Pancreas (tissue), 10 donors: Measurements from ENCODE around the gene TRIM34. TPM values are rescaled to one million over a fixed set of nuclear protein-coding genes. Genes with fewer than 3 reads are reported as not detected.

Experiments used
- ATAC-seq, 4 donors: fragments of 200-7000 bp; cut with Tn5 transposase; one replicate each; pipeline versions ENCODE4 v1.8.0 to v1.9.1; 2020; ENCODE audit warnings: mild to moderate bottlenecking in 4 of 4, moderate library complexity in 4 of 4
- DNase-seq, 6 donors: peaks; one replicate each; pipeline ENCODE4 v3.0.0-alpha.2; 2020
- FAIRE-seq: peaks from 2 replicates; lab custom pipeline; 2012; peaks lifted over from hg19 to GRCh38; lab: Jason Lieb, UNC
- H3K27ac ChIP-seq, 4 donors: fragments of 200-600 bp; sonication (generic); 1 replicate in 3 of 4; 2 replicates in 1 of 4; pipeline versions ENCODE4 v1.5.0 to v1.8.0; 2020
- H3K27me3 ChIP-seq, 4 donors: fragments of 200-600 bp; one replicate each; pipeline ENCODE4 v1.8.0; 2021
- H3K36me3 ChIP-seq, 3 donors: fragments of 200-600 bp; sonication (generic) in 1 of 3; one replicate each; pipeline versions ENCODE4 v1.5.0 to v1.8.0; 2020 to 2021
- H3K4me1 ChIP-seq, 3 donors: fragments of 200-600 bp; one replicate each; pipeline ENCODE4 v1.8.0; 2021
- H3K4me3 ChIP-seq, 4 donors: fragments of 200-600 bp; sonication (generic) in 2 of 4; one replicate each; pipeline versions ENCODE4 v1.5.0 to v1.8.0; 2020 to 2021
- H3K9me3 ChIP-seq, 4 donors: fragments of 200-600 bp; one replicate each; pipeline ENCODE4 v1.8.0; 2021
- WGBS, 2 donors: extraction: QIAGEN DNeasy Blood & Tissue Kit; methylation state at CpG; one replicate each; pipeline ENCODE4 v1.1.7; 2013; 5-methylcytosine and 5-hydroxymethylcytosine counted together
- intact Hi-C, 3 donors: fragments of 100-400 bp; cut with DNase I; formaldehyde crosslinking; loops; one replicate each; pipeline versions ENCODE4 v1.11.1 to v1.14.2; 2022
- polyA plus RNA-seq, 2 donors: library from polyadenylated mRNA; stranded (reverse); fragments of 200-250 nt; gene quantifications; one replicate each; pipeline ENCODE4 v1.2.3, GENCODE V29; 2013
- total RNA-seq, 6 donors: library from RNA; stranded (reverse); fragmentation: NEBNext Ultra II Directional in 4 of 6; extraction: Animal tissue kit (Norgen Biotek cat#: 25700) in 4 of 6; gene quantifications; one replicate each; pipeline versions ENCODE4 v1.2.1 to v1.2.4, GENCODE V29; 2021 to 2023
- TF ChIP-seq, protein P1 (sequence below), 4 donors: fragments of 200-600 bp; sonication (generic) in 3 of 4; IDR thresholded peaks; one replicate each; pipeline versions ENCODE4 v1.5.0 to v1.8.0; 2021; ENCODE audit warnings: antibody characterized with exemption in 4 of 4
- donor health status: healthy with polysubstance abuse.
- donor health status: DM: no; HTN: no; CAD: no; lungs with moderate emphysema.
- donor health status: DM: no; HTN: no; CAD: no.
- donor health status: control.
- donor health status: control.
- donor health status: Bipolar disorder and iron deficiency.
- donor health status: DM: yes; HTN: yes; CAD: no.
- donor health status: DM: no; HTN: no; CAD: no.
- donor health status: DM: no; HTN: no; CAD: no.
- donor health status: DM: yes; HTN: yes; CAD: no.

Gene TRIM34, protein sequence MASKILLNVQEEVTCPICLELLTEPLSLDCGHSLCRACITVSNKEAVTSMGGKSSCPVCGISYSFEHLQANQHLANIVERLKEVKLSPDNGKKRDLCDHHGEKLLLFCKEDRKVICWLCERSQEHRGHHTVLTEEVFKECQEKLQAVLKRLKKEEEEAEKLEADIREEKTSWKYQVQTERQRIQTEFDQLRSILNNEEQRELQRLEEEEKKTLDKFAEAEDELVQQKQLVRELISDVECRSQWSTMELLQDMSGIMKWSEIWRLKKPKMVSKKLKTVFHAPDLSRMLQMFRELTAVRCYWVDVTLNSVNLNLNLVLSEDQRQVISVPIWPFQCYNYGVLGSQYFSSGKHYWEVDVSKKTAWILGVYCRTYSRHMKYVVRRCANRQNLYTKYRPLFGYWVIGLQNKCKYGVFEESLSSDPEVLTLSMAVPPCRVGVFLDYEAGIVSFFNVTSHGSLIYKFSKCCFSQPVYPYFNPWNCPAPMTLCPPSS
- total RNA-seq: 1 to 10 TPM in 4 of 6 donors, under 1 TPM in 2; 0.54 to 5.6 (median 1.6) TPM
- polyA plus RNA-seq: 1 to 10 TPM; 1.6 to 3.2 TPM

DNA sequence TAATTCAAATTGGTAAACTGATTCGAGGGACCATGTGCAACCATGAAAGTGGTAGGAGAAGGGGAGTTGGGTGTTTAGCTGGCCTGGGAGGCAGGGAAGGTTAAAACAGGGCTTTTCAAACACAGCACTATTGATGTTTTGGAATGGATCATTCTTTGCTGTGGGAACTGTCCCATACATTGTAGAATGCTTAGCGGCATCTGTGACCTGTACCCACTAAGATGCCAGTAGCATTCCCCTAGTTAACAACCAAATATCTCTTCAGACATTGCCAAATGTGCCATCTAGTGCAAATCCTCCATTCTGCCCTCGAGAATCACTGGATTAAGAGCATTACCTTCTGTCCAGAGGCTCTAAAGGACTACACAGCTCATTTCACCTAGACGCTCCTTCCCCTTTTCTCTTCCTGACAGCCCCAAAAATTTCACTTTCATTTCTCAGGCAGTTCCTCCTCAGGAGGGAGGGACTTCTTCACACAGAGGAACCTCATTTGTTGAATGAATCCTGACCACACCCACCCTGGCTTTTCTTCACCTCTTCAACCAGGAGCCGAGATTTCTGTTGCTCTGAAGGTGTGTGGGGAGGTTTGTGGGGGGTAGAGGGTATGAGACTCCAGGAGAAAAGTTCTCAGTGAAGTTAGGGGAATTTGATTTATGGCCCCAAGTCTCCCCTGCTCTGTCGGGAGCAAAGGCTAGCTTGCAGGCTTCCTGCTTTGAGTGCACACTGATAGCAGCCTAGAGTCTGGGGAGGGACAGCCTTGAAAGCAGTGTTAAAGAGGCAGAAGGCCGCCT is at the start of gene TRIM34:
TRIM34 (plus strand) TSS at position 513 of the 791 bp plus-strand sequence. CDS start 7,331 bp downstream, outside the sequence.
- H3K27ac ChIP-seq: peak within 1 kb of the TSS; percentile 8 to 70 (median 42)
- H3K27me3 ChIP-seq: no peaks in the 10 kb centered on the region
- ATAC-seq (peak; percentile 92 to 96 (median 95)), DNase-seq (peak in 4 of 6 donors; percentile 25 to 67 (median 48)), FAIRE-seq (peak; percentile 87)
- TF ChIP-seq, protein P1, sequence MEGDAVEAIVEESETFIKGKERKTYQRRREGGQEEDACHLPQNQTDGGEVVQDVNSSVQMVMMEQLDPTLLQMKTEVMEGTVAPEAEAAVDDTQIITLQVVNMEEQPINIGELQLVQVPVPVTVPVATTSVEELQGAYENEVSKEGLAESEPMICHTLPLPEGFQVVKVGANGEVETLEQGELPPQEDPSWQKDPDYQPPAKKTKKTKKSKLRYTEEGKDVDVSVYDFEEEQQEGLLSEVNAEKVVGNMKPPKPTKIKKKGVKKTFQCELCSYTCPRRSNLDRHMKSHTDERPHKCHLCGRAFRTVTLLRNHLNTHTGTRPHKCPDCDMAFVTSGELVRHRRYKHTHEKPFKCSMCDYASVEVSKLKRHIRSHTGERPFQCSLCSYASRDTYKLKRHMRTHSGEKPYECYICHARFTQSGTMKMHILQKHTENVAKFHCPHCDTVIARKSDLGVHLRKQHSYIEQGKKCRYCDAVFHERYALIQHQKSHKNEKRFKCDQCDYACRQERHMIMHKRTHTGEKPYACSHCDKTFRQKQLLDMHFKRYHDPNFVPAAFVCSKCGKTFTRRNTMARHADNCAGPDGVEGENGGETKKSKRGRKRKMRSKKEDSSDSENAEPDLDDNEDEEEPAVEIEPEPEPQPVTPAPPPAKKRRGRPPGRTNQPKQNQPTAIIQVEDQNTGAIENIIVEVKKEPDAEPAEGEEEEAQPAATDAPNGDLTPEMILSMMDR (IDR thresholded peaks at IDR 0.05): no peak
- H3K4me3 ChIP-seq: peak within 1 kb of the TSS; percentile 35 to 64 (median 42)
- no peaks in the 10 kb centered on the region for H3K9me3 ChIP-seq
- H3K4me1 ChIP-seq: peaks cover 0 to 31% (median 0%) of the 10 kb centered on the region in 3 donors
- no peaks in the 10 kb centered on the region for H3K36me3 ChIP-seq
- intact Hi-C loops: no loop called here
- 11 to 15% methylated on average over 7 of the region's 7 CpGs for WGBS, 2 donors

DNA sequence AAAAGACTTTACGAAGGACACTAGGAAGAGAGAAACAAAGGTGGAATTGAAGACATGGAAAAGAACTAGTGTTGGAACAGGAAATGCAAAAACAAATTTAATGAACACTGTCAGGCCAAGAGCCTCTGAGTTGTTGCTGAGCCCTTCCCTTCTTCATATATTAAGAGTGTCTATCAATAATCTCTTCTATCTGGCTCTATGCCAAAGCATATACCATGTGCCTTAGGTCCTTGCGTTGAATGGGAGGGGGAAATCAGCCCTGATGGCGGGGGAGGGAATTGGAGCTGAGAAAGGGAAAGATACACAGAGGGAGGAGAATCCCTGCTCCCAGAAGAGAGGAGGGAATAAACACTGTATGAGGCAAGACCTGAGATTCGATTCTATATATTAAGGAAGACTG is 49.6 kb upstream of the TRIM34 start:
- Histone ChIP-seq H3K27me3 (no peaks in the 10 kb centered on the region), H3K27ac (no peak overlapping the region), H3K9me3 (no peaks in the 10 kb centered on the region), H3K4me3 (no peak overlapping the region), H3K4me1 (no peaks in the 10 kb centered on the region), H3K36me3 (no peaks in the 10 kb centered on the region)
- DNase-seq (no peak), FAIRE-seq (no peak), ATAC-seq (no peak)
- 66 to 68% methylated on average over 4 of the region's 4 CpGs for WGBS, 2 donors
- TF ChIP-seq, protein P1 (IDR thresholded peaks at IDR 0.05): no peak
- intact Hi-C loops: no loop called here

DNA sequence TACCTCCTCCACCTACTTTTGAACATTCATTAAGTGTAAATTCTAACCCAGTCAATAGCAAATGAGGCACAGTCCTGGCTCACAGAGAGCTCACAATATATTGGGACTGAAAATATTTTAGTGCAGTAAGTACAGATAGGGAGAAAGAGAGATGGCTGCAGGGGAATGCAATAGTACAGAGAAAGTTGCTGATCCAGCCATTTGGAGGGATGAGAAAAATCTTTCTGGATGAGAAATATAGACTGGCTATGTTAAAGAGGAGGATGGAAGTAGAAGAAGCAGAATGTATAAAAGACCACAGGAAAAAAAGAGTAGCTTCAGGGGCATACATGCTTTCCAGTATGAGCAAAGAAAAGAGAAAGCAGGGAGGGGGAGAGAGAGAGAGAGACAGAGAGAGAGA is 47.7 kb upstream of the TRIM34 start:
- Histone ChIP-seq H3K27ac (no peak overlapping the region), H3K4me1 (no peaks in the 10 kb centered on the region), H3K27me3 (no peaks in the 10 kb centered on the region), H3K36me3 (no peaks in the 10 kb centered on the region), H3K9me3 (no peaks in the 10 kb centered on the region), H3K4me3 (no peak overlapping the region)
- DNase-seq (no peak), FAIRE-seq (no peak), ATAC-seq (no peak)
- TF ChIP-seq, protein P1 (IDR thresholded peaks at IDR 0.05): no peak
- intact Hi-C loops: no loop called here

DNA sequence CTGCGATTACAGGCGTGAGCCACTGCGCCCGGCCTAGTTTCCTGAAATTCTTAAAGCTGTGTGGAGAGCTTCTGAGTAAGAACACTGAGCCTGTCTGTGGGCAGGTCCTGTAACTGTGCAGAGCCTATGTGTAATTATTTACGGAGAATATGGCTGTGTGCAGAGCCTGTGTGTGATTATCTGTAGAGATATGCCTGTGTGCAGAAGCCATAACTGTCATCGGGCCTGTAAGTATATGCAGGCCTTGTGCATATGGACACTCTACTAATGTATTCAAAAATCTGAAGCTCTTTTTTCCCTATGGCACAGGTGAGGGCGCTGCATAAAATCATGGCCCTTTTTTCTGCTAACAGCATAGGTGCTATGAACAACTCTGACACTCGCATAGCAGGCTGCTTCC is 44.2 kb upstream of the TRIM34 start, which contains the start of gene OR52B6:
OR52B6 (plus strand) TSS at position 301 of the 400 bp plus-strand sequence; CDS start at position 301, 0 bp downstream.
- no peak for ATAC-seq

More for the DNA sequence above, 44.2 kb upstream of the TRIM34 start, which contains the start of gene OR52B6:
- DNase-seq: no peak
- H3K9me3 ChIP-seq: no peaks in the 10 kb centered on the region
- H3K4me1 ChIP-seq: no peaks in the 10 kb centered on the region
- FAIRE-seq: no peak
- intact Hi-C loops: no loop called here
- no peaks in the 10 kb centered on the region for H3K36me3 ChIP-seq
- no peak within 1 kb of the TSS for H3K4me3 ChIP-seq
- TF ChIP-seq, protein P1 (IDR thresholded peaks at IDR 0.05): no peak
- H3K27ac ChIP-seq: no peak within 1 kb of the TSS
- WGBS, 2 donors: 94% methylated on average over 8 of the region's 8 CpGs
- no peaks in the 10 kb centered on the region for H3K27me3 ChIP-seq
